GM19397 (cell line): Measurements from ENCODE around the gene TECTB.

Experiments used
- ATAC-seq: cut with Tn5 transposase; IDR thresholded peaks from one replicate; pipeline ENCODE4 v1.9.1; 2021; ENCODE audit warnings: mild to moderate bottlenecking, moderate library complexity; ENCODE audit not compliant: unreplicated experiment

Gene TECTB

GRCh38 chr10:112307358-112308124 is 24.3 kb downstream of the TECTB start:
- no peak for ATAC-seq

DNA sequence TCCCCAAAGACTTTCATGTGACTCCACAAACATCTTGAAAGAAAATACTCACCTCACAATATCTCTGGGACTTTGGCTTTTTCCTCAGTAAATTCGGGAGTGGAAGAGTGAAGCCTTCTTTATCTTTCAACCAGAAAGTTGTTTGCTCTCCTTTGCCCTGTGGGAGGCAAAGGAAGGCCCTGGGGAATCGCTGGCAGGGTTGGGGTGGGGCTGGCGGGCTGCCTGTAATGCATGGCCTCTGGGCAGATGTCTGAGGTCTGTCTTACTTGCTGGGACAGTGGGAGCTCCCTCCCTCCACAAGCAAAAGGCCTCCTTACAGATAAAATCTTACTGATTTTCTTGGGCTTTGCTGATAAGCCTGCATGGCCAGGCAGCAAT is 24.9 kb downstream of the TECTB start:
- no peak for ATAC-seq

DNA sequence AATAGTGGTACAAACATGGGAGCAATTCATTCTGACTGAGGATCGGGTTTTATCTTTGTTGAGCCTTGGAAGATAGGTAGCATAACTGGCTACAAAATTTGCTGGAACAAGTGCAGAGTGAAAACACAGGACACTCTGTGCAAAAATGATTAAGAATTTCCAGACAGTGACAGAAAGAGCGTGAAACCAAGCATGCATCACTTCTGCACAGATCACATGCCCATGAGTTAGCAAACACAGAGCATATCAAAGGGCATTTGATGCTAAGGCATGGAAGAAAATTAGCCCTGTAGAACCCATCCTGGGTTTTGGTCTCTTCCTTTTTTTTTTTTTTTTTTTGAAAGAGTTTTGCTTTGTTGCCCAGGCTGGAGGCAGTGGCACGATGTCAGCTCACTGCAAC is 28.3 kb downstream of the TECTB start:
- no peak for ATAC-seq

GRCh38 chr10:112313234-112313633 is 30.0 kb downstream of the TECTB start:
- no peak for ATAC-seq

GRCh38 chr10:112313911-112314310 is 30.7 kb downstream of the TECTB start:
- no peak for ATAC-seq

- peak; percentile 91 for ATAC-seq
Observed at GRCh38 chr10:112314822-112315474, 31.7 kb downstream of the TECTB start.

GRCh38 chr10:112327678-112328077 is 44.5 kb downstream of the TECTB start:
- no peak for ATAC-seq

DNA sequence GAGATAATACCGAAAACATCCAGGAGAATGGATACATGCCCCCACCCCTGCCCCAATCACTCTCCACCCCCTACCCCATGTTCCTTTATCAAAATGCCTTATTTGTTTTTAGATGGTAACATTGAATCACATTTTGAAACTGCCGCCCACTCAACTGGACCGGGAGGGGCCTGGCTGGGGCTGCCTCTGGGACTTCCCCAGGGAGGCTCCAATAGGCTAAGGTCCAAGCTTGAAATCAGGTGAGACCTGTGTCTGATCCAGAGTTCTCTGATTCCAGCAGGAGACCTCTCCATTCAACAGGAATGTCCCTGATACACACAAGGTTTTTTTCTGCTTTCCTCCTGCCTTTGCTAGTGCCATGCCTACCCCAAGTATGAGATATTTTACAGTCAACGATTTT is 47.0 kb downstream of the TECTB start:
- ATAC-seq: no peak

- no peak for ATAC-seq
Observed at GRCh38 chr10:112330607-112331160, 47.5 kb downstream of the TECTB start.

- no peak for ATAC-seq
Observed at GRCh38 chr10:112332022-112332421, 48.8 kb downstream of the TECTB start.

DNA sequence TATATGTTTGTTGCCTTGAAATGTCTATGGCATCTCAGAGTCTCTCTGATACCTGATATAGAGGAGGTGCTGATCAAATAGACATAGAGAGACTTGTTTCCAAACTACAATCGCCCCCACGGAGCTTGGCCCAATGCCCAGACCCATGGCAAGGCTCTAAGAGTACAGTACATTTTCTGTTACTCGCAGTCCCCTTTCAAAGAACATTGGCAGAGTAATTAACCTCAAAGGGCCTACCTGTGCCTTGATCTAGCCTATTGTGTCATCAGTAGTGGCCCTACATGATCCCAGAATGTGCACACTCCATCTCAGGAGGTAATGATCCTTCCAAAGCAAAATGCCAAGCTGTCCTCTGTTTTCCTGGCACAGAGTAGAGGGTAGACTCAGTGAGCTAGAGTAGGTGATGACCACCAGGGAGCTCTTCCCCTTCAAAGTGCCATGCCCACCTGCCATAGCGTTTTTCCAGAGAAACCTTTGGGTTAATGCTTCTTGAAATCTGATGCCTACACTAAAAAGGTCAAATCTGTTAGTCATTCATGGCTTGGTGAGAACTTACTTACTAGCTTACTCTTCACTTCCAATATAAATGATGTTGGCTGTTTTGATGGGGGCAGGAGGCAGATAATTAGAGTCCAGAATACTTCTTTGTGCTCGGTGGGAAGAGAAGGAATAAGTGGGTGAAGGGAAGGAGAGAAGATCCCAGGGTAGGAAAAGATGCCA is 49.5 kb downstream of the TECTB start:
- ATAC-seq: no peak

- ATAC-seq: no peak
Observed at GRCh38 chr10:112333452-112333851, 50.3 kb downstream of the TECTB start.

DNA sequence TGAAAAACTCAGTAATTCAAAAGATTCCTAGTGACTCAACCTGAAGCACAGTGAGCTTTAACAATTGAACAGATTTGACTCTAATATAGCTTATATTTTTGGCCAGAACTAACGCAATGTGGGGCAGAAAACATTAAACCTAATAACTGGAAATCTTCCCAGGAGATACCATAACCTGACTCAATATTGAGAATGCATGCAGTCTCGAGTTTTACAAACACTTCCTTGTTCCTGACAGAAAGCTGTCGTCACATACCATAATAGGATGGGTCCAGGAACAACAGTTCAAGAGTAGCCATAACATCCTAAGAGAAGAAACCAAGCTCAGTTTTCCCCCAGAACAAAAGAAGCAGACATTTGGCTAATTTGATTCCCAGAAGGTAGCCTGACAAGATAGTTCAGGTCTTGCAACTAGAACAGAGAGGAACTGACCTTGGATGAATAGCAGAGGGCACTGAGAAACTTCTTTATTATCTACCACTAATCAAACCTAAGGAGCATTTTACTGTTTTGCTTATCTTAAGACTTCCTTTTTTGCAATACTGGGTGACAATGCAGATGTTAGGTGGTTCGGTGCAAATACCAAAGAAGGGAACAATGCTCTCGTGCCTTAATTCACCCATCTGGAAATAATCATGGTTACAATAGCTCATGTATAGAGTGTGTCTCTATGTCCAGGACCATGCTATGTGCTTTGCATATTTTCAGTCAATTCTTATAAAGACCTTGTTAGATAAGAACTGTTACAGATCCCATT is 52.1 kb downstream of the TECTB start:
- ATAC-seq: no peak

DNA sequence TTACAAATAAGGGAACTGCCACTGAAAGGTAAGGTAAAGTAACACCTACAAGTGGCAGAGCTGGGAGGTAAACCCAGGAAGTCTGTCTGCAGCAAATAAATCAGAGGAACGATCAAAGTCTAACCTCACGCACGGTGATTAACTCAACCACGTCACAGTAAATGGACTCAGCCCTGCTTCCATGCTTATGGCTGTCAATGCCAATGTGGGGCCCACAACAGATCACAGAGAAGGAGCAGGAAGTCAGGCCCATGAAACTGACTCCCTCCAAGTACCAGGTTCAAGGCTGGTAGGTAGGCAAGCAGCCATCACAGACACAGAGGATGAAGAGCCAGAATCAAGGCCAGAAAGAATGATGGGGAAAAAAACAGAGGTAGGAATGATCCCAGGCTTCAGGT is 52.7 kb downstream of the TECTB start:
- ATAC-seq: no peak

- no peak for ATAC-seq
Observed at GRCh38 chr10:112336556-112337201, 53.5 kb downstream of the TECTB start.

- ATAC-seq: no peak
Observed at GRCh38 chr10:112338957-112339356, 55.8 kb downstream of the TECTB start.

GRCh38 chr10:112340601-112341000 is 57.4 kb downstream of the TECTB start:
- ATAC-seq: no peak

DNA sequence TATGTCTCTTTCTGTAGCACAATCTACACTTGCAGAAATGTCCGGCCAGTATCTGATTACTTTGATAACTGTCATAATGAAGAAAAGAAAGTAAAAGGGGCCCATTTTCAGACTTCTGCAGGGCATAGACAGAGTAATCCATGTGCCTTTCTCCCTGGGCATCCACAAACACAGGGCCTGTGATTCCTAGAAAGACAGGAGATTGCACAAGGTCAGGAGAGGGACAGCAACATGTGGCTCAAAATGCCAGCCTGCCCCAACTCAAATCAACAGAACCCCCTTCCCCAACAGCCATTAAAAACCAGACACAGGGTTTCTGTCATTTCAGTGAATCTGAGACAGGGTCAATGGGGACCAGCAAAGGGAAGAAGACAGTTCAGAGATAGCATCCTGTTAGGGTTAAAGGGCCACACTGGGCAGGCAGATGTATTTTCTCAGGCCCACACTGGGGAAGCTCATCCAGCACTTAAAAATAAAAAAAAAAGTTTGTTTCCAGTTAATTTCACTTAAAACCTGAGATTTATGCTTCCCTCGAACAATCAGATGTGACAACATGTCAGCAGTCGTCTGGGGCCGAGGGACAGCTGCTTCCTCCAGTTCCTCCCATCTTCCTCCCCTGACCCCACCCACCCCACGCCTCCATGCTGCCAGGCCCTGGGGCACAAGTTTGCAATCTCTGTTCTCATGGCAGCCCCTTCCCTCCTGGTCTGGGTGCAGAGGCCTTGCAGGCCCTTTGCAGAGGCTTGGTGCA is 60.0 kb downstream of the TECTB start:
- no peak for ATAC-seq

GRCh38 chr10:112344261-112344660 is 61.1 kb downstream of the TECTB start:
- ATAC-seq: no peak

- ATAC-seq: no peak
Observed at GRCh38 chr10:112345202-112345601, 62.0 kb downstream of the TECTB start.
